Endodermal cell (in vitro differentiated cells): ENCODE measurements around the gene WDR77. TPM values are rescaled to one million over a fixed set of nuclear protein-coding genes. Genes with fewer than 3 reads are reported as not detected.

Experiments
- DNase-seq: peaks from one replicate; pipeline ENCODE4 v3.0.0-alpha.2; 2017
- H3K27ac ChIP-seq: 2 replicates; pipeline ENCODE4 v1.5.1; 2013; ENCODE audit warnings: mild to moderate bottlenecking, low read depth, low read length, moderate library complexity
- H3K27me3 ChIP-seq: 2 replicates; pipeline ENCODE4 v1.6.1; 2013; ENCODE audit warnings: mild to moderate bottlenecking, low read length, moderate library complexity; ENCODE audit not compliant: insufficient read depth, control insufficient read depth, poor library complexity, severe bottlenecking
- H3K36me3 ChIP-seq: 2 replicates; pipeline ENCODE4 v1.7.0; 2013; ENCODE audit warnings: mild to moderate bottlenecking, low read length, moderate library complexity; ENCODE audit not compliant: control insufficient read depth, insufficient read depth
- H3K4me1 ChIP-seq: one replicate; pipeline ENCODE4 v1.7.0; 2013; ENCODE audit warnings: low read length; ENCODE audit not compliant: control insufficient read depth, insufficient read depth
- H3K4me3 ChIP-seq: 2 replicates; pipeline ENCODE4 v1.5.1; 2013; ENCODE audit warnings: mild to moderate bottlenecking, low read length, moderate library complexity
- H3K9ac ChIP-seq: 2 replicates; pipeline ENCODE4 v1.6.1; 2013; ENCODE audit warnings: mild to moderate bottlenecking, low read length, moderate library complexity; ENCODE audit not compliant: poor library complexity, severe bottlenecking; ENCODE audit errors: extremely low read depth
- H3K9me3 ChIP-seq: 2 replicates; pipeline ENCODE4 v1.6.1; 2013; ENCODE audit warnings: mild to moderate bottlenecking, low read length, moderate library complexity; ENCODE audit not compliant: control insufficient read depth
- H3K27ac Mint-ChIP-seq: 2 replicates; pipeline ENCODE4 v1.8.0; 2020; ENCODE audit warnings: mixed read lengths
- H3K27me3 Mint-ChIP-seq: 2 replicates; pipeline ENCODE4 v1.8.0; 2021; ENCODE audit warnings: mild to moderate bottlenecking, mixed read lengths; ENCODE audit not compliant: insufficient read depth
- H3K36me3 Mint-ChIP-seq: 2 replicates; pipeline ENCODE4 v1.8.0; 2020; ENCODE audit warnings: low read depth, mixed read lengths
- H3K4me1 Mint-ChIP-seq: 2 replicates; pipeline ENCODE4 v1.8.0; 2020; ENCODE audit warnings: mixed read lengths
- H3K4me3 Mint-ChIP-seq: 2 replicates; pipeline ENCODE4 v1.8.0; 2020; ENCODE audit warnings: mild to moderate bottlenecking, moderate library complexity, mixed read lengths
- H3K9me3 Mint-ChIP-seq: 2 replicates; pipeline ENCODE4 v1.8.0; 2020; ENCODE audit warnings: mild to moderate bottlenecking, mixed read lengths
- CTCF ChIP-seq: fragments of 200-600 bp; sonication (generic); conservative IDR thresholded peaks from 2 replicates; pipeline ENCODE4 v1.5.0; 2021; ENCODE audit warnings: antibody characterized with exemption, mild to moderate bottlenecking
- WGBS, 2 experiments: methylation state at CpG; one replicate each; pipeline versions ENCODE4 v1.1.5 to v1.1.7; 2013; ENCODE audit warnings: missing lambda C conversion rate in 2 of 2, mixed read lengths in 1 of 2; ENCODE audit not compliant: insufficient coverage in 1 of 2, insufficient read length in 1 of 2; 5-methylcytosine and 5-hydroxymethylcytosine counted together
- total RNA-seq, 2 donors: library from RNA; stranded (reverse); fragmentation: NEBNext Ultra II Directional in 1 of 2; extraction: Animal tissue kit (Norgen Biotek cat#: 25700) in 1 of 2; gene quantifications; 2 replicates in 1 of 2; 3 replicates in 1 of 2; pipeline ENCODE4 v1.2.1, GENCODE V29; 2021

The WDR77 gene
- total RNA-seq, 2 donors from 2014 or later: 60.4 to 68.4 TPM

GRCh38 chr1:111467865-111468716 lies 19.0 kb upstream of the WDR77 start:
- Histone ChIP-seq H3K9ac (no peak overlapping the region), H3K36me3 (no peaks in the 10 kb centered on the region), H3K9me3 (no peaks in the 10 kb centered on the region), H3K4me1 (peaks cover 4% of the 10 kb centered on the region), H3K27ac (no peak overlapping the region), H3K27me3 (no peaks in the 10 kb centered on the region), H3K4me3 (no peak overlapping the region)
- Mint-ChIP-seq H3K36me3 (no peaks in the 10 kb centered on the region), H3K27ac (no peak overlapping the region), H3K9me3 (no peaks in the 10 kb centered on the region), H3K4me3 (no peak overlapping the region), H3K27me3 (no peaks in the 10 kb centered on the region), H3K4me1 (peaks cover 6% of the 10 kb centered on the region)
- 88 to 92% methylated on average over 2 of the region's 2 CpGs for WGBS, 2 experiments
- peak; percentile 42 for TF ChIP-seq CTCF
- DNase-seq: no peak

GRCh38 chr1:111466480-111466879 lies 17.4 kb upstream of the WDR77 start:
- no peak for DNase-seq
- Mint-ChIP-seq H3K36me3 (peaks cover 6% of the 10 kb centered on the region), H3K4me3 (no peak overlapping the region), H3K4me1 (peaks cover 6% of the 10 kb centered on the region), H3K9me3 (no peaks in the 10 kb centered on the region), H3K27me3 (no peaks in the 10 kb centered on the region), H3K27ac (no peak overlapping the region)
- Histone ChIP-seq H3K4me1 (peaks cover 4% of the 10 kb centered on the region), H3K9ac (no peak overlapping the region), H3K9me3 (no peaks in the 10 kb centered on the region), H3K4me3 (no peak overlapping the region), H3K36me3 (peaks cover 15% of the 10 kb centered on the region), H3K27me3 (no peaks in the 10 kb centered on the region), H3K27ac (no peak overlapping the region)
- 0% methylated on average over 1 of the region's 1 CpG; no CpG with 5 or more reads in 1 of the 2 experiments for WGBS, 2 experiments
- no peak for TF ChIP-seq CTCF

GRCh38 chr1:111465754-111466153 lies 16.7 kb upstream of the WDR77 start:
- Mint-ChIP-seq H3K4me1 (peaks cover 6% of the 10 kb centered on the region), H3K27me3 (no peaks in the 10 kb centered on the region), H3K27ac (no peak overlapping the region), H3K4me3 (no peak overlapping the region), H3K9me3 (no peaks in the 10 kb centered on the region), H3K36me3 (peaks cover 6% of the 10 kb centered on the region)
- Histone ChIP-seq H3K9ac (no peak overlapping the region), H3K9me3 (no peaks in the 10 kb centered on the region), H3K4me1 (peaks cover 4% of the 10 kb centered on the region), H3K36me3 (peaks cover 20% of the 10 kb centered on the region), H3K27ac (no peak overlapping the region), H3K27me3 (no peaks in the 10 kb centered on the region), H3K4me3 (no peak overlapping the region)
- WGBS, 2 experiments: 100% methylated on average over 1 of the region's 2 CpGs
- no peak for DNase-seq
- no peak for TF ChIP-seq CTCF
